Nephron progenitor cell (in vitro differentiated cells): ENCODE data around the gene SLC12A4.
"Not testable (repeated sequence)": the region's sequence is repeated elsewhere in the genome, so short reads cannot be mapped to it uniquely, and the experiment has no call there.

ENCODE experiments used
- DNase-seq: peaks from one replicate; pipeline ENCODE4 v3.0.0; 2021
- H3K27ac Mint-ChIP-seq: 2 replicates; pipeline ENCODE4 v1.8.0; 2021; ENCODE audit warnings: mild to moderate bottlenecking, moderate library complexity, mixed read lengths
- H3K27me3 Mint-ChIP-seq: 2 replicates; pipeline ENCODE4 v1.8.0; 2021; ENCODE audit warnings: mild to moderate bottlenecking, low read depth, mixed read lengths; ENCODE audit not compliant: poor library complexity
- H3K36me3 Mint-ChIP-seq: 2 replicates; pipeline ENCODE4 v1.8.0; 2021; ENCODE audit warnings: low read depth, mixed read lengths
- H3K4me1 Mint-ChIP-seq: 2 replicates; pipeline ENCODE4 v1.8.0; 2021; ENCODE audit warnings: mixed read lengths
- H3K4me3 Mint-ChIP-seq: 2 replicates; pipeline ENCODE4 v1.8.0; 2021; ENCODE audit warnings: mild to moderate bottlenecking, moderate library complexity, mixed read lengths
- H3K9me3 Mint-ChIP-seq: 2 replicates; pipeline ENCODE4 v1.8.0; 2021; ENCODE audit warnings: mild to moderate bottlenecking, moderate library complexity, mixed read lengths
- TF ChIP-seq, protein P1 (sequence below): fragments of 200-600 bp; sonication (generic); IDR thresholded peaks from 2 replicates; pipeline ENCODE4 v1.5.0; 2021; ENCODE audit warnings: antibody characterized with exemption

The SLC12A4 gene

GRCh38 chr16:67942200-67942509, 26.3 kb downstream of the SLC12A4 start:
- Mint-ChIP-seq H3K27ac (peak overlapping the region; percentile 83), H3K9me3 (no peaks in the 10 kb centered on the region), H3K4me3 (no peak overlapping the region), H3K4me1 (peaks cover 15% of the 10 kb centered on the region), H3K27me3 (no peaks in the 10 kb centered on the region), H3K36me3 (no peaks in the 10 kb centered on the region)
- peak; percentile 59 for DNase-seq
- TF ChIP-seq, protein P1, sequence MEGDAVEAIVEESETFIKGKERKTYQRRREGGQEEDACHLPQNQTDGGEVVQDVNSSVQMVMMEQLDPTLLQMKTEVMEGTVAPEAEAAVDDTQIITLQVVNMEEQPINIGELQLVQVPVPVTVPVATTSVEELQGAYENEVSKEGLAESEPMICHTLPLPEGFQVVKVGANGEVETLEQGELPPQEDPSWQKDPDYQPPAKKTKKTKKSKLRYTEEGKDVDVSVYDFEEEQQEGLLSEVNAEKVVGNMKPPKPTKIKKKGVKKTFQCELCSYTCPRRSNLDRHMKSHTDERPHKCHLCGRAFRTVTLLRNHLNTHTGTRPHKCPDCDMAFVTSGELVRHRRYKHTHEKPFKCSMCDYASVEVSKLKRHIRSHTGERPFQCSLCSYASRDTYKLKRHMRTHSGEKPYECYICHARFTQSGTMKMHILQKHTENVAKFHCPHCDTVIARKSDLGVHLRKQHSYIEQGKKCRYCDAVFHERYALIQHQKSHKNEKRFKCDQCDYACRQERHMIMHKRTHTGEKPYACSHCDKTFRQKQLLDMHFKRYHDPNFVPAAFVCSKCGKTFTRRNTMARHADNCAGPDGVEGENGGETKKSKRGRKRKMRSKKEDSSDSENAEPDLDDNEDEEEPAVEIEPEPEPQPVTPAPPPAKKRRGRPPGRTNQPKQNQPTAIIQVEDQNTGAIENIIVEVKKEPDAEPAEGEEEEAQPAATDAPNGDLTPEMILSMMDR = peak; percentile 62

- DNase-seq = no peak
- no peaks in the 10 kb centered on the region for H3K36me3 Mint-ChIP-seq
- TF ChIP-seq, protein P1 = no peak
- H3K4me1 Mint-ChIP-seq = peaks cover 20% of the 10 kb centered on the region
- no peak overlapping the region for H3K27ac Mint-ChIP-seq
- no peak overlapping the region for H3K4me3 Mint-ChIP-seq
- no peaks in the 10 kb centered on the region for H3K9me3 Mint-ChIP-seq
- H3K27me3 Mint-ChIP-seq = no peaks in the 10 kb centered on the region
Measured at GRCh38 chr16:67941469-67942199, 26.8 kb downstream of the SLC12A4 start.

DNA sequence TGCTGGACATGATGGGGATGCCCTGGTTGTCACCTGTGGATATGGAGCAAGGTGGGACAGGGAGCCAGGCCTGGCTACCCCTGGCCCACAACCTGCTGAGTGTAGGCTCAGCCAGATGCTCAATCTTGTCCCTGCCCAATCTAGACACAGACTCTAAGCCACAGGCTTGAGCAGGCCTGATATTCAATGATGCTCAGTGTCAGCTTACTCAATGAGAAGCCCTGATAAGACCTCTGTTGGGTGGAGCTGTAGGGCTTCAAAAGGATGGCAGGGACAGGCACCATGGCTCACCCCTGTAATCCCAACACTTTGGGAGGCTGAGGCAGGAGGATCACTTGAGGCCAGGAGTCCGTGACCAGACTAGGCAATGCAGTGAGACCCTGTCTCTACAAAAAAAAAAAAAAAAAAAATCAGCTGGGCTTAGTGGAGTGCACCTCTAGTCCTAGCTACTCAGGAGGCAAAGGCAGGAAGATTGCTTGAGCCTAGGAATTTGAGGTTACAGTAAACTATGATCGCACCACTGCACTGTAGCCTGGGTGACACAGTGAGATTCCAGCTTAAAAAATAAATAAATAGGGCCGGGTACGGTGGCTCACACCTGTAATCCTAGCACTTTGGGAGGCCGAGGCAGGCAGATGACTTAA, 27.9 kb downstream of the SLC12A4 start:
- H3K27ac Mint-ChIP-seq = peak overlapping the region; percentile 29
- TF ChIP-seq, protein P1 = no peak
- H3K9me3 Mint-ChIP-seq = no peaks in the 10 kb centered on the region
- H3K4me3 Mint-ChIP-seq = no peak overlapping the region
- H3K36me3 Mint-ChIP-seq = no peaks in the 10 kb centered on the region
- H3K27me3 Mint-ChIP-seq = no peaks in the 10 kb centered on the region
- H3K4me1 Mint-ChIP-seq = peaks cover 21% of the 10 kb centered on the region
- DNase-seq = no peak

DNA sequence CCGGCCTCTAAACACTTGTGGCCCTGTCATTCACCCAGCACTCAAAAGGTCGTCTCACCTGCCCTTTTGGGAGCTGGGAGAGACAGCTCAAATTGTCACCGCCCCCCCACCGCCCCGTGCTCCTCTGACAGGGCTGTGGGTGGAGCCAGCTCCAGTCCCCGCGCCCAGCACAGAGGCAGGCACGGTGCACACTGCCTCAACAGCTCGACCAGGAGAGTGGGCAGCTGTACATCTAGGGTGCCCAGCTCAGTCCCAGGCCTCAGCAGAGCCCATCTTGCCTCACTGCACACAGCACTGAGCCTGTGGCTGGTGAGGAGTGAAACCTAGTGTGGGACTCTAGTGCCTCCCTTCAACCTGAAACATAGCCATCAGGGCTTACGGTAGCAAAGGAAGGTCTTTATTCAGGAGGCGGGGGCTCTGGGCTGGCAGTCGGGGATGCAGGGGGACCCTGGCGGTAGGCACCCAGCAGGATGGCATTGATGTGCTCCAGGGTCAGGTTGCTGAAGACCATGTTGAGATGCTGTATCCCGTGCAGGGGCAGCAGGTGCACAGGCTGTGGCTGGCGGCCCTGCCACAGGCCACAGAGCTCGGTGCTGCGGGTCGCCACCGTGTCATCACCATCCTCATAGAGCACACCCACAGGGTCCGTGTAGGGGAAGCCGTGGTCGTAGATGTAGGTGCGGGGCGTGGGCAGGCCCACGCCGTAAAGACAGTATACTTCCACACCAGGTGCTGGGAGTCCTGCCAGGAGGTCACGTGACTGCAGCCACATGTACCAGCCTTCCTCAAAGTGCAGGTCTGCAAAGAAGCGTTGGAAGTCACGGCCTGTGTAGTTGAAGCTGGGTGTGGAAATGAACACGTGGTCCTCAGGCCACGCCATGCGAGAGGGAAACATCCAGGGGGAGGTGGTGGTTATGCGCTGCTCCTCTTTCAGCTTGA, 28.7 kb downstream of the SLC12A4 start:
- Mint-ChIP-seq H3K4me1 (peaks cover 28% of the 10 kb centered on the region), H3K36me3 (no peaks in the 10 kb centered on the region)

DNA sequence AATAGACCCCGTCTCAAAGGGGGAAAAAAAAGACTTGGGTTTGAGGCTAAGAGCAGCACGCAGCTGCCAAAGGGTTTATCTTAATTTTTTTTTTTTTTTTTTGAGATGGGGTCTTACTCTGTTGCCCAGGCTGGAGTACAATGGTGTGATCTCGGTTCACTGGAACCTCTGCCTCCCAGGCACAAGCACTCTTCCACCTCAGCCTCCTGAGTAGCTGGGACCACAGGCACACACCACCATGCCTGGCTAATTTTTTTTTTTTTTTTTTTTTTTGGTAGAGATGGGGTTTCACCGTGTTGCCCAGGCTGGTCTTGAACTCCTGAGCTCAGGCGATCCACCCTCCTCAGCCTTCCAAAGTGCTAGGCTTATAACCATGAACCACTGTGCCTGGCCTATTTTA, 30.7 kb downstream of the SLC12A4 start:
- peak overlapping the region; percentile 100 for H3K4me3 Mint-ChIP-seq
- H3K27ac Mint-ChIP-seq = not testable (repeated sequence)

More for the DNA sequence above, 28.7 kb downstream of the SLC12A4 start:
- Mint-ChIP-seq H3K27ac (no peak overlapping the region), H3K9me3 (no peaks in the 10 kb centered on the region), H3K4me3 (no peak overlapping the region), H3K27me3 (peaks cover 3% of the 10 kb centered on the region)
- TF ChIP-seq, protein P1 = no peak
- no peak for DNase-seq

More for the DNA sequence above, 30.7 kb downstream of the SLC12A4 start:
- not testable (repeated sequence) for H3K9me3 Mint-ChIP-seq, DNase-seq, H3K36me3 Mint-ChIP-seq, H3K27me3 Mint-ChIP-seq
- peaks cover 40% of the 10 kb centered on the region for H3K4me1 Mint-ChIP-seq
